ENCODE data around the gene IKBKG.

Gene IKBKG, protein sequence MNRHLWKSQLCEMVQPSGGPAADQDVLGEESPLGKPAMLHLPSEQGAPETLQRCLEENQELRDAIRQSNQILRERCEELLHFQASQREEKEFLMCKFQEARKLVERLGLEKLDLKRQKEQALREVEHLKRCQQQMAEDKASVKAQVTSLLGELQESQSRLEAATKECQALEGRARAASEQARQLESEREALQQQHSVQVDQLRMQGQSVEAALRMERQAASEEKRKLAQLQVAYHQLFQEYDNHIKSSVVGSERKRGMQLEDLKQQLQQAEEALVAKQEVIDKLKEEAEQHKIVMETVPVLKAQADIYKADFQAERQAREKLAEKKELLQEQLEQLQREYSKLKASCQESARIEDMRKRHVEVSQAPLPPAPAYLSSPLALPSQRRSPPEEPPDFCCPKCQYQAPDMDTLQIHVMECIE

DNA sequence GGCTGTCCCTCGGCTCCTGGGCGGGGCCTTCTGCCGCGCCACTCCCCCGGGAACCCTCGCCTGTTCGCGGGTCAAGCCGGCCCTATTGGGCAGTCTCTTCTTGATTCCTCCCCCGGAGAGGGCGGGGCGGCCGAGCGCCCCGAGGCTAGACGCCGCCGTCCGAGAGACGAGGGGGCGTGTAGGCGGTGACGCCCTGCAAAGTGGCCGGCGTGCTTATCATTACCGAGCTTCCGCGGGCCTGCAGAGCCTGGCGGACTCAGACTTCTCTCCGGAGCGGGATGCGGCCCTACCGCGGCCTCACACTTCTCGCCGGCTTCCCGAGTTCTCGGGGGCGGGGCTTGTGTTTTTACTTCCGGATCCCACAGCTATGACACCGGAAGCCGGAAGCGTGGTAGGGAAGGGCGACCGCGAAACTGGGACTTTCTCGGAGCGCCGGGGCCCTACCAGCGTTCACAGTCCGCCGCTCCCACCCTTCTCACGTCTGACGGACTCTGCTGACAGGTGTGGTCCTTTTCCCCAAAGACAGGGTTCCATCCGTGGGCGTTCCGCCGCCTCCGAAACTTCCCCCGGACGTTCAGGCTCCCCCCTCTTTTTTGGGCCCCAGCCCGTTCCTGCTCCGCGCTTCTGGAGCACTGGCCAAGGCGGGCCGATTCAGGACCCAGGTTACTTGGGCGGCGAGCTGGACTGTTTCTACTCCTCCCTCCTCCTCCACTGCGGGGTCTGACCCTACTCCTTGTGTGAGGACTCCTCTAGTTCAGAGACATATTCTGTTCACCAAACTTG, at the start of gene IKBKG:
IKBKG (plus strand) TSS at position 376 of the 783 bp plus-strand sequence. CDS start 4,383 bp downstream, outside the sequence.
- Histone ChIP-seq H3K4me3 (ENCODE audit: low read depth, low read length) (peak within 1 kb of the TSS; percentile 63), H3K4me1 (ENCODE audit: control insufficient read depth, insufficient read depth, low read length) (no peaks in the 10 kb centered on the region; the same call in 1 of the 2 replicates), H3K27ac (ENCODE audit: extremely low read depth, low read depth, low read length) (peak within 1 kb of the TSS; percentile 96), H3K36me3 (ENCODE audit: control insufficient read depth in 2 of 2, insufficient read depth in 1 of 2, low read length in 2 of 2) (peaks cover 5 to 30% of the 10 kb centered on the region in 2 experiments; a peak in 2 of 3 replicates), H3K9me3 (ENCODE audit: control insufficient read depth, insufficient read depth, low read depth, low read length) (no peaks in the 10 kb centered on the region)
- ChIA-PET POLR2A (interaction anchor here (0.9 to 1.5 kb wide), 3 partner anchors 135 to 176 kb away, joined by 3 to 4 read pairs (median 4); partner anchors contain the start of gene TAFAZZIN), CTCF (interaction anchor here (0.6 to 0.7 kb wide), 2 partner anchors 52 to 173 kb away, joined by 3 read pairs; partner anchors contain the start of gene FLNA)
- peak; percentile 72; the same call in 1 of the 2 replicates for TF ChIP-seq KLF1 (tag by site-specific recombination; IDR thresholded peaks at IDR 0.05)
- TF ChIP-seq ZEB2 (tag by site-specific recombination; IDR thresholded peaks at IDR 0.05), result peak; percentile 77; the same call in 1 of the 2 replicates
- peak; percentile 40; the same call in 1 of the 2 replicates for TF ChIP-seq ZNF121 (tag by site-specific recombination; IDR thresholded peaks at IDR 0.05)
- TF ChIP-seq BCL6B (tag by site-specific recombination; IDR thresholded peaks at IDR 0.05), result no peak
- no peak for TF ChIP-seq ZNF292 (tag by site-specific recombination; IDR thresholded peaks at IDR 0.05; ENCODE audit: borderline replicate concordance, low read depth)
- TF ChIP-seq PRDM1 (tag by site-specific recombination; IDR thresholded peaks at IDR 0.05), result no peak
- TF ChIP-seq SP2 (tag by site-specific recombination; IDR thresholded peaks at IDR 0.05), result peak; percentile 79
- no peak for TF ChIP-seq FEZF1 (tag by site-specific recombination; IDR thresholded peaks at IDR 0.05)
- TF ChIP-seq ZNF2 (tag by site-specific recombination; IDR thresholded peaks at IDR 0.05), result peak; percentile 33; the same call in 1 of the 2 replicates
- TF ChIP-seq REST (tag by site-specific recombination; IDR thresholded peaks at IDR 0.05), result peak; percentile 43; the same call in 1 of the 2 replicates
- TF ChIP-seq ZNF660 (tag by site-specific recombination; IDR thresholded peaks at IDR 0.05), result 0 out of 2 replicates have a peak, but pooled peaks have one; percentile 24
- peak; percentile 86 for TF ChIP-seq PRDM10 (tag by site-specific recombination; IDR thresholded peaks at IDR 0.05)
- TF ChIP-seq ZNF404 (tag by site-specific recombination; IDR thresholded peaks at IDR 0.05), result no peak
- TF ChIP-seq KLF10 (tag by site-specific recombination; IDR thresholded peaks at IDR 0.05), result peak; percentile 86; the same call in 1 of the 2 replicates
- TF ChIP-seq ZFP41 (tag by site-specific recombination; IDR thresholded peaks at IDR 0.05; ENCODE audit: borderline replicate concordance), result no peak
- TF ChIP-seq, protein P1, sequence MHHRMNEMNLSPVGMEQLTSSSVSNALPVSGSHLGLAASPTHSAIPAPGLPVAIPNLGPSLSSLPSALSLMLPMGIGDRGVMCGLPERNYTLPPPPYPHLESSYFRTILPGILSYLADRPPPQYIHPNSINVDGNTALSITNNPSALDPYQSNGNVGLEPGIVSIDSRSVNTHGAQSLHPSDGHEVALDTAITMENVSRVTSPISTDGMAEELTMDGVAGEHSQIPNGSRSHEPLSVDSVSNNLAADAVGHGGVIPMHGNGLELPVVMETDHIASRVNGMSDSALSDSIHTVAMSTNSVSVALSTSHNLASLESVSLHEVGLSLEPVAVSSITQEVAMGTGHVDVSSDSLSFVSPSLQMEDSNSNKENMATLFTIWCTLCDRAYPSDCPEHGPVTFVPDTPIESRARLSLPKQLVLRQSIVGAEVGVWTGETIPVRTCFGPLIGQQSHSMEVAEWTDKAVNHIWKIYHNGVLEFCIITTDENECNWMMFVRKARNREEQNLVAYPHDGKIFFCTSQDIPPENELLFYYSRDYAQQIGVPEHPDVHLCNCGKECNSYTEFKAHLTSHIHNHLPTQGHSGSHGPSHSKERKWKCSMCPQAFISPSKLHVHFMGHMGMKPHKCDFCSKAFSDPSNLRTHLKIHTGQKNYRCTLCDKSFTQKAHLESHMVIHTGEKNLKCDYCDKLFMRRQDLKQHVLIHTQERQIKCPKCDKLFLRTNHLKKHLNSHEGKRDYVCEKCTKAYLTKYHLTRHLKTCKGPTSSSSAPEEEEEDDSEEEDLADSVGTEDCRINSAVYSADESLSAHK (tag by site-specific recombination; IDR thresholded peaks at IDR 0.05), result peak; percentile 80
- peak; percentile 52; the same call in 1 of the 2 replicates for TF ChIP-seq ZNF600 (tag by site-specific recombination; IDR thresholded peaks at IDR 0.05)
- 0 out of 2 replicates have a peak, but pooled peaks have one; percentile 55 for TF ChIP-seq ZNF580 (tag by site-specific recombination; IDR thresholded peaks at IDR 0.05)
- peak; percentile 52 for TF ChIP-seq ZNF501 (tag by site-specific recombination; IDR thresholded peaks at IDR 0.05)
- TF ChIP-seq EGR2 (tag by site-specific recombination; IDR thresholded peaks at IDR 0.05; ENCODE audit: low read depth), result peak; percentile 50; the same call in 1 of the 2 replicates
- TF ChIP-seq SP3 (tag by site-specific recombination; IDR thresholded peaks at IDR 0.05), result peak; percentile 98
- peak; percentile 75 for TF ChIP-seq KLF16 (tag by site-specific recombination; IDR thresholded peaks at IDR 0.05)
